Limb (tissue), 2 donors: Measurements from ENCODE around the gene LRRTM2.
"Not testable (repeated sequence)": the region's sequence is repeated elsewhere in the genome, so short reads cannot be mapped to it uniquely, and the experiment has no call there.

ENCODE experiments used
- DNase-seq, 2 donors: peaks; one replicate each; pipeline ENCODE4 v3.0.0-alpha.2; 2016; ENCODE audit errors: extremely low spot score in 2 of 2

Gene LRRTM2

DNA sequence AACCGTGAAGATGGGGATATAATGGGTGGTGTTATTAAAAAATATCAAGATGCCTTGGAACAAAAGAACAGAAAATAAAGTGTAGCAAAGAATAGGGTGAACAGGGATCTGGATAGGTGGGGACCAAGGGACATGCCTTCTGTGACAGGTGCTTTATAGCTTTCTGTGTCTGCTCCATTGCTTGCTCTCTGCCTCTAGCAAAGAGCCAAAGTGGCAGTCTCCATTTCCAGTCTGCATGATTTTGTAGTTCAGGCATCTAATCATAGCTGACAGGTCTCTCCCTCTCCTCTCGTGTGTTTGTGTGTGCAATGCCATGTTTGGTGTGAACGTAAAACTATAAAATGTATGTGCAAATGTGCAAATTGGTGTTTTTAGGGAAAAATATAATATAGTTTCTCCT is 35.0 kb downstream of the LRRTM2 start:
- DNase-seq: no peak

GRCh38 chr5:138837160-138837559 is 38.0 kb downstream of the LRRTM2 start:
- no peak for DNase-seq

DNA sequence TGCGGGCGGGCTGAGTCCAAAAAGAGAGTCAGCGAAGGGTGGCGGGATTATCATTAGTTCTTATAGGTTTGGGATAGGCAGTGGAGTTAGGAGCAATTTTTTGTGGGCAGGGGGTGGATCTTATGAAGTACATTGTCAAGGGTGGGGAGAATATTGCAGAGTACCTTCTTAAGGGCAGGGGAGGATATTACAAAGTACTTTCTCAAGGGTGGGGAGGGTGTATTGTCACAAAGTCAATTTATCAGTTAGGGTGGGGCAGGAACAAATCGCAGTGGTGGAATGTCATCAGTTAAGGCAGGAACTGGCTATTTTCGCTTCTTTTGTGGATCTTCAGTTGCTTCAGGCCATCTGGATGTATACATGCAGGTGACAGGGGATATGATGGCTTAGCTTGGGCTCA is 40.3 kb downstream of the LRRTM2 start:
- not testable (repeated sequence) for DNase-seq

DNA sequence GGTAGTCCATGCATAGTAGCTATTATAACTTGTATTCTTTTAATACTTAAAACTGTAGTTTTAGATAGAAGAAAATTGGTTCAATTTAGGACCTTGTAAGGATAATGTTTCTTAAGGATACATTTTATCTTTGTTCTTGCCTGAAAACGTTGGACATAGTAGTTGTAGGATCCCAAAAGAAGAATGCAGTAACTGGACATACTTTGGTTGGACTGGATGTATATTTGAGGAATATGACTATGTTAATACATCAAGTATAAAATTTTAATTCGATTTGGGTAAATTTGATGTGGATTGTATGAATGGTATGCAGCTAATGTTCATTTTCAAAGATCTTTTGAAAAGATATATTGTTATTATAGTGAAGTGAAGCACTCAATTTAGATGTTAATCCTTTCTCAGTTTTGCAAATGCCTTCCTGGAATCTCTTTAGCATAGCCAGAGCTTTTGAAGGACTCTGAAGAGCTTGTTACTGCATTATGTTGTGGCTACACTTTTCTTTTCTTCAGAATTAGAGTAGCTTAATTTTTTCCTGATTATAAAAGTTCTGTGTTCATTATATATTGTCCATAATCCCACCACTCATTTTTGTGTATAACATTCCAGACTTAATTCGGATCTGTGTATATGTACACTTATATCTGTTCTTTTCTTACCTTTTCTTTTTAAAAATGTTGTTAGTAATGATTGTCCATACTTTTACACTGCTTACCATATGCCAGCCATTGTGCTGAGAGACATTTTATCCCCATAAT is 41.2 kb downstream of the LRRTM2 start:
- no peak for DNase-seq

- no peak for DNase-seq
These were observed 42.1 kb downstream of the LRRTM2 start for GRCh38 chr5:138833080-138833479.

GRCh38 chr5:138832218-138832617 is 42.9 kb downstream of the LRRTM2 start:
- DNase-seq: no peak

- no peak for DNase-seq
These were observed 43.4 kb downstream of the LRRTM2 start for GRCh38 chr5:138831703-138832102.

- DNase-seq: no peak
These were observed 45.8 kb downstream of the LRRTM2 start for GRCh38 chr5:138829341-138829740.

DNA sequence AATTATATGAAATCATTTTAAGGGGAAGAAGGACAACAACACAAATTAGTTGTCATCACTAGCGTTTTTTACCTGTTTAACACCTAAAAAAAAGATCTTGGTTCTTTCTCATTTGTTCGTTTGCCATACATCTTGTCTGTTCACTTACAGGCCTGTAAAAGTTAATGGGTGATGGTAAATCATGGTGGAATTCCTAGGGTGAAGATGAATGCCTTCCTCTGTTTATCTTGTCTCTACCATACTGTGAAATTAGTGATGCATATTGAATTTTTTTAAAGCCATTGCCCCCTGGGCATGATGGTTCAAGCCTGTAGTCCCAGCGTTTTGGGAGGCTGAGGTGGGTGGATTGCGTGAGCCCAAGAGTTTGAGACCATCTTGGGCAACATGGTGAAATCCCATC is 46.6 kb downstream of the LRRTM2 start:
- no peak for DNase-seq

DNA sequence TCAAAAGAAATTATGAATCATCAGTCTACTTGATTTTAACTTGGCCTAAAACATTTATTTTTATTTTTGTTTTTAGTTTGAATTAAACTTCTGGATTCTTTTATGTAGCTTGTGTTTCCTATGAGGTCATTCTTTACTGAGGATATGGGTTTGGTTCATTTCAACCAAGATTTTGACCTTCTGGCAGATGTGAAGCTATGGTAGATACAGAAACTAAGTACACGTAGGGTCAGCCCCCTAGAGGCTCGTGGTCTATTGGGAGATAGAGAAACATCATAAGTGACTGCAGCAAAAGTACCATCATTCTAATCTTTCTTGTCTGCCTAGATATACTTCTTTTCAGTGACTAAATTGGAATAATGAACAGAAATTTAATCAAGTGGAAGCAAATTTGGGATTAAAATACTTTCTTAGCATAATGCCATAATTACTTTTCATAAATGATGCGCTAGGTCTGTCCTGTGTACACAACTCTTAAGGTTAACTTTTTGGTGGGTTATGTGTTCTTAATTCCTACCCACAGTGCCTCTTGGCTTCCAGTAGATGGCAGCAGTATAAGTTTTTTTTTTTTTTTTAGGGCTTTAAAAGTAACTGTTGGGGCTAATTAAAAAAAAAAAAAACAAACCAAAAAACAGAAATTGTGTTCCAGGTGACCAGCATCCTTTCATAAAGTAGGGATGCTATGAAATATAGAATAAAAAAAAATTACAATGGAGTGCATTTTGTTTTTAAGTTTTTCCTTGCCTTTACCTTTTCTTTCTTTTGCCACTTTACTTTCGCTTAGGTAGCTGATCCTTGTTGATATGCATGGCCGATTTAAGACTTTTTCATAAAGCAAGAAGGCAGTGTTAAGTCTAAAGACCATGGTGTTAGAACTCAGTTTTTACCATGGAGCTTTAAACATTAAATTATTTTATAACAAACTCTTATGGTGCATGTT is 49.9 kb downstream of the LRRTM2 start:
- DNase-seq: no peak

DNA sequence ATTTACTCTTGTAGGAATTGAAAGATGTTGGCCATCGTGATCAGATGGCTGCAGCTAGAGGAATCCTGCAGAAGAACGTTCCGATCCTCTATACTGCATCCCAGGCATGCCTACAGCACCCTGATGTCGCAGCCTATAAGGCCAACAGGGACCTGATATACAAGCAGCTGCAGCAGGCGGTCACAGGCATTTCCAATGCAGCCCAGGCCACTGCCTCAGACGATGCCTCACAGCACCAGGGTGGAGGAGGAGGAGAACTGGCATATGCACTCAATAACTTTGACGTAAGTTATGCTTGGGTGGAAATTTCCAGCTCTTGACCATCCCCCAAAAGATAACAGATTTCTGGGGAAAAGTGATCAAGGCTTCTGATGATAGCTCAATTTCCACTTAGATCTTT is 50.6 kb downstream of the LRRTM2 start:
- DNase-seq: no peak

- DNase-seq: no peak
These were observed 54.4 kb downstream of the LRRTM2 start for GRCh38 chr5:138820695-138821094.

DNA sequence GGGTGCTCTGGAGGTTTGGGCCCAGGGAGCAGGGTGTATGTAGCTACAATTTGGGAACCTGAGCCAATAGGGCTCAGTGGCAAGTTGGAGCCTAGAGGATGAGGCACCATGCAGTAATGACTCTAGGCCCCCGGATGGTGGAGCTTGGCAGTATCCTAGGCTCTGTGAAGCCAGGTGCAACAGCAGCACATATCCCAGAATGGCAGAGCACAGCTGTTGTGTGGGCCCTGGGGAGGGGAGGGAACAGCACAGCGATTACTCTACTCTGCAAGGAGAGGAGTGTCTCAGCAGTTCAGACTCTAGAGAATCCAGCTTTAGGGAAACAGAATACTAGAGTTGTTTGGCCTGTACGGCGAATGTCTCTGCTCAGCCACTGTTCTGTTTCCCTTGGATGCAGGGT is 56.1 kb downstream of the LRRTM2 start:
- peak; percentile 27 to 50 for DNase-seq
